Endothelial cell of umbilical vein (primary cell): ENCODE data around the gene LAX1.

Experiments
- CTCF ChIP-seq, 2 donors: IDR thresholded peaks; 1 replicate in 1 of 2; 2 replicates in 1 of 2; pipeline ENCODE4 v1.5.1; 2011; ENCODE audit warnings: low read length in 2 of 2, mild to moderate bottlenecking in 2 of 2, moderate library complexity in 2 of 2, control low read depth in 1 of 2, inconsistent platforms in 1 of 2, low read depth in 1 of 2; ENCODE audit not compliant: insufficient read depth in 1 of 2; ENCODE audit errors: extremely low read depth in 1 of 2
- GATA2 ChIP-seq: IDR thresholded peaks from 2 replicates; pipeline ENCODE4 v1.7.0; 2011; ENCODE audit warnings: low read depth, mild to moderate bottlenecking, moderate library complexity, mixed read lengths, low read length; ENCODE audit not compliant: insufficient read length, insufficient read depth
- JUN ChIP-seq: IDR thresholded peaks from 2 replicates; pipeline ENCODE4 v1.6.1; 2011; ENCODE audit warnings: borderline replicate concordance, low read depth; ENCODE audit not compliant: insufficient read length, insufficient read depth
- MAX ChIP-seq: IDR thresholded peaks from 2 replicates; pipeline ENCODE4 v1.6.1; 2011; ENCODE audit not compliant: insufficient read depth, insufficient read length
- MYC ChIP-seq: IDR thresholded peaks from one replicate; pipeline ENCODE4 v1.6.1; 2011; ENCODE audit warnings: mild to moderate bottlenecking, low read depth, low read length
- POLR2A ChIP-seq: IDR thresholded peaks from 2 replicates; pipeline ENCODE4 v1.6.1; 2012; ENCODE audit warnings: low read depth, mild to moderate bottlenecking, control low read depth, low read length
- POLR2AphosphoS5 ChIP-seq: IDR thresholded peaks from 2 replicates; pipeline ENCODE4 v1.6.1; 2012; ENCODE audit warnings: low read depth, mild to moderate bottlenecking, control low read depth, low read length, moderate library complexity; ENCODE audit not compliant: insufficient read depth

GRCh38 chr1:203796236-203796605, 31.2 kb downstream of the LAX1 start:
- TF ChIP-seq CTCF (IDR thresholded peaks at IDR 0.05; ENCODE audit: extremely low read depth in 1 of 2, insufficient read depth in 1 of 2, low read depth in 1 of 2, low read length in 2 of 2) (no peak), POLR2A (no peak), MAX (no peak), GATA2 (no peak), MYC (no peak), POLR2AphosphoS5 (no peak), JUN (no peak)
